Ovary (tissue), 9 donors: ENCODE results near the gene PRRC2C. TPM values are rescaled to one million over a fixed set of nuclear protein-coding genes. Genes with fewer than 3 reads are reported as not detected.
"Not testable (repeated sequence)": the region's sequence is repeated elsewhere in the genome, so short reads cannot be mapped to it uniquely, and the experiment has no call there.

ENCODE experiments used
- DNase-seq, 5 donors: peaks; one replicate each; pipeline ENCODE4 v3.0.0-alpha.2; 2019 to 2020
- H3K27ac ChIP-seq, 2 donors: fragments of 200-600 bp; one replicate each; pipeline versions ENCODE4 v1.5.1 to v1.8.0; 2019 to 2022
- H3K27me3 ChIP-seq: fragments of 200-600 bp; one replicate; pipeline ENCODE4 v1.8.0; 2022
- H3K36me3 ChIP-seq: fragments of 200-600 bp; sonication (generic); one replicate; pipeline ENCODE4 v1.5.1; 2019
- H3K4me1 ChIP-seq: one replicate; pipeline ENCODE4 v1.8.1; 2013; ENCODE audit warnings: mild to moderate bottlenecking, moderate library complexity; ENCODE audit not compliant: insufficient read depth
- H3K4me3 ChIP-seq: fragments of 200-600 bp; sonication (generic); one replicate; pipeline ENCODE4 v1.5.1; 2017
- H3K9me3 ChIP-seq, 2 donors: fragments of 200-600 bp in 1 of 2; sonication (generic) in 1 of 2; one replicate each; pipeline versions ENCODE4 v1.5.1 to v1.8.1; 2013 to 2019; ENCODE audit warnings: mild to moderate bottlenecking in 1 of 2, moderate library complexity in 1 of 2
- CTCF ChIP-seq, 3 donors: fragments of 450-650 bp in 2 of 3; fragments of 200-600 bp in 1 of 3; IDR thresholded peaks; one replicate each; pipeline versions ENCODE4 v1.5.1 to v1.8.0; 2016 to 2022; ENCODE audit warnings: antibody characterized with exemption in 3 of 3, mild to moderate bottlenecking in 1 of 3
- EP300 ChIP-seq: sonication (generic); formaldehyde crosslinking; IDR thresholded peaks from one replicate; pipeline ENCODE4 v1.6.1; 2017; ENCODE audit warnings: antibody characterized with exemption
- POLR2A ChIP-seq: fragments of 450-650 bp; IDR thresholded peaks from one replicate; pipeline ENCODE4 v1.6.1; 2017; ENCODE audit warnings: antibody characterized with exemption, mild to moderate bottlenecking, moderate library complexity
- WGBS, 3 donors: extraction: QIAGEN DNeasy Blood & Tissue Kit in 1 of 3; methylation state at CpG; one replicate each; pipeline versions ENCODE4 v1.1.5 to v1.1.7; 2013 to 2017; 5-methylcytosine and 5-hydroxymethylcytosine counted together
- intact Hi-C, 4 donors: fragments of 100-400 bp; cut with DNase I; formaldehyde crosslinking; loops; one replicate each; pipeline versions ENCODE4 v1.11.0 to v1.15.1; 2022 to 2023
- polyA plus RNA-seq, 2 donors: library from polyadenylated mRNA; stranded (reverse); fragments of 200-250 nt in 1 of 2; fragments of 350-450 nt in 1 of 2; fragmentation: Illumina TruSeq in 1 of 2; extraction: RNeasy Lipid Tissue Mini Kit (QIAGEN cat#74804) in 1 of 2; gene quantifications; one replicate each; pipeline ENCODE4 v1.2.3, GENCODE V29; 2013 to 2014
- total RNA-seq, 7 donors: library from RNA; depleted of rRNA in 2 of 7; stranded (reverse); fragments of >200 nt in 2 of 7; fragmentation: NEBNext Ultra II Directional in 3 of 7; extraction: Animal tissue kit (Norgen Biotek cat#: 25700) in 3 of 7; gene quantifications; one replicate each; pipeline versions ENCODE4 v1.1.0 to v1.2.4, GENCODE V29; 2016 to 2023
- donor health status: DM: no; HTN: no; CAD: no; lungs with moderate emphysema.
- donor health status: DM: no; HTN: no; CAD: no.
- donor health status: Bipolar disorder and iron deficiency.
- donor health status: DM: yes; HTN: yes; CAD: no.
- donor health status: DM: no; HTN: no; CAD: no.
- donor health status: DM: yes; HTN: yes; CAD: no.

PRRC2C gene
- total and polyA plus RNA-seq, 9 donors, result 30.7 to 136 (median 107) TPM

GRCh38 chr1:171530676-171531075 is 45.3 kb downstream of the PRRC2C start:
- H3K36me3 ChIP-seq, result no peaks in the 10 kb centered on the region
- H3K27ac ChIP-seq, result no peak overlapping the region
- no peaks in the 10 kb centered on the region for H3K27me3 ChIP-seq
- H3K9me3 ChIP-seq, result no peaks in the 10 kb centered on the region
- TF ChIP-seq CTCF (IDR thresholded peaks at IDR 0.05) (no peak), POLR2A (no peak), EP300 (no peak)
- no peak for DNase-seq
- H3K4me3 ChIP-seq, result no peak overlapping the region
- intact Hi-C loops, result no loop called here
- no peaks in the 10 kb centered on the region for H3K4me1 ChIP-seq
- WGBS, 3 donors, result 65 to 92% (median 90%) methylated on average over 3 of the region's 3 CpGs

- intact Hi-C loops, result no loop called here
- no peak for DNase-seq
- 93 to 94% (median 94%) methylated on average over 7 of the region's 7 CpGs for WGBS, 3 donors
- Histone ChIP-seq H3K27me3 (no peaks in the 10 kb centered on the region), H3K36me3 (peaks cover 2% of the 10 kb centered on the region), H3K4me3 (no peak overlapping the region), H3K9me3 (no peaks in the 10 kb centered on the region), H3K27ac (no peak overlapping the region), H3K4me1 (no peaks in the 10 kb centered on the region)
- TF ChIP-seq POLR2A (no peak), CTCF (IDR thresholded peaks at IDR 0.05) (no peak), EP300 (no peak)
These were observed 47.2 kb downstream of the PRRC2C start for GRCh38 chr1:171532520-171532919.

GRCh38 chr1:171545523-171545922 is 60.2 kb downstream of the PRRC2C start:
- DNase-seq, result no peak
- TF ChIP-seq EP300 (no peak), CTCF (IDR thresholded peaks at IDR 0.05) (no peak), POLR2A (no peak)
- 98 to 99% (median 98%) methylated on average over 1 of the region's 1 CpG for WGBS, 3 donors
- no peaks in the 10 kb centered on the region for H3K9me3 ChIP-seq
- H3K36me3 ChIP-seq, result no peaks in the 10 kb centered on the region
- H3K4me3 ChIP-seq, result no peak overlapping the region
- no peak overlapping the region for H3K27ac ChIP-seq
- H3K27me3 ChIP-seq, result no peaks in the 10 kb centered on the region
- intact Hi-C loops, result no loop called here
- H3K4me1 ChIP-seq, result no peaks in the 10 kb centered on the region

- Histone ChIP-seq H3K4me3 (no peak overlapping the region), H3K27ac (no peak overlapping the region), H3K36me3 (no peaks in the 10 kb centered on the region), H3K9me3 (no peaks in the 10 kb centered on the region), H3K27me3 (no peaks in the 10 kb centered on the region), H3K4me1 (no peaks in the 10 kb centered on the region)
- 81 to 86% (median 81%) methylated on average over 3 of the region's 3 CpGs for WGBS, 3 donors
- TF ChIP-seq POLR2A, result no peak
- TF ChIP-seq CTCF (IDR thresholded peaks at IDR 0.05), result no peak
- TF ChIP-seq EP300, result no peak
- intact Hi-C loops, result no loop called here
- no peak for DNase-seq
These were observed 64.7 kb downstream of the PRRC2C start for GRCh38 chr1:171550050-171550449.

- WGBS, 3 donors, result 94 to 97% (median 94%) methylated on average over 4 of the region's 4 CpGs
- H3K4me3 ChIP-seq, H3K36me3 ChIP-seq, H3K27ac ChIP-seq, DNase-seq, H3K4me1 ChIP-seq, intact Hi-C loops, H3K9me3 ChIP-seq, H3K27me3 ChIP-seq: not testable (repeated sequence)
These were observed 65.3 kb downstream of the PRRC2C start for GRCh38 chr1:171550598-171551100.

- H3K36me3 ChIP-seq, intact Hi-C loops, H3K27me3 ChIP-seq, H3K4me1 ChIP-seq, H3K27ac ChIP-seq, DNase-seq, H3K4me3 ChIP-seq: not testable (repeated sequence)
- H3K9me3 ChIP-seq, result peaks cover 0 to 13% of the 10 kb centered on the region in 2 donors
- WGBS, 3 donors, result 87 to 100% (median 100%) methylated on average over 1 of the region's 1 CpG
These were observed 68.6 kb downstream of the PRRC2C start for GRCh38 chr1:171553960-171554359.
